PC-3 (cell line): ENCODE measurements around the gene SMIM26.

Experiments used
- CTCF ChIP-seq: fragments of 300-600 bp; sonication (generic); conservative IDR thresholded peaks from 2 replicates; pipeline ENCODE4 v1.5.1; 2017; ENCODE audit warnings: antibody characterized with exemption, low read depth, mild to moderate bottlenecking, low read length
- EZH2 ChIP-seq: fragments of 300-600 bp; sonication (generic); IDR thresholded peaks from one replicate; pipeline ENCODE4 v1.6.1; 2017; ENCODE audit warnings: antibody characterized with exemption, mild to moderate bottlenecking, low read length; ENCODE audit not compliant: unreplicated experiment
- EZH2phosphoT487 ChIP-seq: fragments of 300-600 bp; sonication (generic); IDR thresholded peaks from 2 replicates; pipeline ENCODE4 v1.6.1; 2018; ENCODE audit warnings: mild to moderate bottlenecking, antibody characterized with exemption, low read length, borderline replicate concordance

- TF ChIP-seq CTCF (no peak), EZH2 (no peak), EZH2phosphoT487 (no peak)
These were observed 47.9 kb downstream of the SMIM26 start for GRCh38 chr20:18615020-18615650.
